NCI-H2196 treated with DMSO at 0.1 percent for 48 hours (cell line): ENCODE measurements around the gene TMEM59.
"Not testable (repeated sequence)": the region's sequence is repeated elsewhere in the genome, so short reads cannot be mapped to it uniquely, and the experiment has no call there.

ENCODE experiments used
- DNase-seq: peaks from one replicate; lab custom pipeline; 2025; ENCODE audit not compliant: unreplicated experiment; lab: John Stamatoyannopoulos, UW

Gene TMEM59, protein sequence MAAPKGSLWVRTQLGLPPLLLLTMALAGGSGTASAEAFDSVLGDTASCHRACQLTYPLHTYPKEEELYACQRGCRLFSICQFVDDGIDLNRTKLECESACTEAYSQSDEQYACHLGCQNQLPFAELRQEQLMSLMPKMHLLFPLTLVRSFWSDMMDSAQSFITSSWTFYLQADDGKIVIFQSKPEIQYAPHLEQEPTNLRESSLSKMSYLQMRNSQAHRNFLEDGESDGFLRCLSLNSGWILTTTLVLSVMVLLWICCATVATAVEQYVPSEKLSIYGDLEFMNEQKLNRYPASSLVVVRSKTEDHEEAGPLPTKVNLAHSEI

DNA sequence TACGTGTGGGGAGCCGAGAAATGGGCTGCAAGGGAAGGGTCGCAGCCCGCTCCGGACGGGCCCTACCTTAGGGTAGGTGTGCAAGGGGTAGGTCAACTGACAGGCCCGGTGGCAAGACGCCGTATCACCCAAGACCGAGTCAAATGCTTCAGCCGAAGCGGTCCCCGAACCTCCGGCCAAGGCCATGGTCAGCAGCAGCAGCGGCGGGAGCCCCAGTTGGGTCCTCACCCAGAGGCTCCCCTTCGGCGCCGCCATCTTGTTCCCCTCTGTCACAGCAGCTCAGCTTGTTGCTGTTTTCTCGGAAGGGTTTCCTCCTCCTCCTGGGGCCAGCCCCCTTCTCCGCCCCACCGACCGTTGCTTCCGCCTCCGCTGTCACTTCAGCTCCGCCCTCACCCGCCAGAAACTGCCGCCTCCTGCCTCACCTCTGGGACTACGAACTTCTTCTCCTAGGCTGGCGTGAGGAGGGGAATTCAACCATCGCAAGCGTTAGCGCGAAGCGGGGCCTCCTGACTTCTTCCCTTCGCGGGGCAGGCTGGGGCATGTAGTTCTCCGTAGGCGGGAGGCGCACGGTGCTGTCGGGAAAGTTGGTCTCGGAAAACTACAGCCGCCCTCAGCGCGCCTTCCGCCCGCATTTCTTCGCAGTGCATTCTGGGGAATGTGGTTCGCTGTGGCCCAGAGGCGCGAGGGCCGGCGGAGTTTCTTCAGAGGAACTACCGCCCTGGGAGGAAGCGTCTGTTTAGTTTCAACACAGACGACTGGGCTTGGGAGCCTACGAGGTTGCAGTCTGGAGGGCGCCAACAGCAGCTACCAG, at the start of gene TMEM59, which contains the start of gene TCEANC2:
Gene TMEM59, minus strand, starts transcription at position 271 of the 811 bp plus-strand sequence. Its CDS starts 16 bp downstream, at position 255.
Gene TCEANC2, plus strand, starts transcription at position 675 of the 811 bp plus-strand sequence. CDS start 815 bp downstream, outside the sequence.
- DNase-seq, result peak; percentile 98

DNA sequence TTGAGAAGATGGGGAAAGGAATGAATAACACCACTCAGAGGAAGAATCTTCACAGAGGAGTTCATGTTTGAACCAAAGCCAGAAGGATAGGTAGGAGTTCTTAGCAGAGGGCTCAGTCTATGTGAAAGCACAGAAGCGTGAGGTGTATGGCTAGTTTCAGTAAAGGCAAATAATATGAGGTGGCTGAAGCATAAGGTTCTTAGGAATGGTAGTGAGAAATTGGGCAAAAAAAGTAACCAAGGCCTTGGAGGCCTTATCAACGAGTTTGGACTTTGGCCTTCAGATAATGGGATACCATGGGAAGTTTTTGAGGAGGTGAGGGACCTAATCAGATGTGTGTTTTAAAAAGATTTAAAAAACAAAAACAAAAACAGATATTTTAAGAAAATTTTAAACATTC, 47.5 kb upstream of the TMEM59 start:
- DNase-seq, result no peak

DNA sequence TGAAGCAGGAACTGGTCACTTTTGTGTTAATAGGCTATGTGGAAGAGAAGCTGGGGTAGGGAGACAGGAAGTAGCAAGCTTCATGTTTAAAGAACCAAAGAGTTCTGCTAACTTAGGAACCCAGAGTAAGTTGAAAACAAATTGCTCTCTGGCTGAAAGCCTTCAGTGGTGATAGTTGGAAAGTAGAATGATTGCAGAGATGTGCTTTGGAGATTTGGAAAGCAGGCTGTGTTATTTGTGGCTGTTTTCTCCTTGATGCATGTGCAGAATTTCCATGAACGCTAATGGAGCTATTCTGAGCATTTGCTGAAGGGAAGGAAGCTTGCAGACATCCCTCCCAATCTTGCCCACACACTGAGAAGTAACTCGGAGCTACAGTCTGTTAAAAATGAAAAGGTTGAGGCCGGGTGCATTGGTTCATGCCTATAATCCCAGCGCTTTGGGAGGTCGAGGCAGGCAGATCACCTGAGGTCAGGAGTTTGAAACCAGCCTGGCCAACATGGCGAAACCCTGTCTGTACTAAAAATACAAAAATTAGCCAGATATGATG, 46.1 kb upstream of the TMEM59 start:
- DNase-seq, result no peak

DNA sequence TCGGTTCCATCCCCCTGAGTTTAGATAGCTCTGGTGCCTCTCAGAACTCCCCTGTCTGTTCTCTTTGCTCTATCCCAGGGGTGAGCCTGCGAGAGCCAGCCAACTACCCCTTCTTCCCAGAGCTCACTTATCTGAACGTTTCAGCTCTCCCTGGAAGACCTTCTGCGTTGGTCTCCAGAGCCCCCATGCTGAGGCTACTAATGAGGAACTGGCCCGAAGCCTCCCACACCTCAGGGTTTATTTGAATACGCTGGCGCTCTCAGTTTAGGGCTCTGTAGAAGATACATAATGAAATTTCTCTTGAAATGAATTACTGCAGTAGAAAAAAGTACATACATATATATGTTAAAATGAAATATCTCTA, 43.9 kb upstream of the TMEM59 start:
- no peak for DNase-seq

DNA sequence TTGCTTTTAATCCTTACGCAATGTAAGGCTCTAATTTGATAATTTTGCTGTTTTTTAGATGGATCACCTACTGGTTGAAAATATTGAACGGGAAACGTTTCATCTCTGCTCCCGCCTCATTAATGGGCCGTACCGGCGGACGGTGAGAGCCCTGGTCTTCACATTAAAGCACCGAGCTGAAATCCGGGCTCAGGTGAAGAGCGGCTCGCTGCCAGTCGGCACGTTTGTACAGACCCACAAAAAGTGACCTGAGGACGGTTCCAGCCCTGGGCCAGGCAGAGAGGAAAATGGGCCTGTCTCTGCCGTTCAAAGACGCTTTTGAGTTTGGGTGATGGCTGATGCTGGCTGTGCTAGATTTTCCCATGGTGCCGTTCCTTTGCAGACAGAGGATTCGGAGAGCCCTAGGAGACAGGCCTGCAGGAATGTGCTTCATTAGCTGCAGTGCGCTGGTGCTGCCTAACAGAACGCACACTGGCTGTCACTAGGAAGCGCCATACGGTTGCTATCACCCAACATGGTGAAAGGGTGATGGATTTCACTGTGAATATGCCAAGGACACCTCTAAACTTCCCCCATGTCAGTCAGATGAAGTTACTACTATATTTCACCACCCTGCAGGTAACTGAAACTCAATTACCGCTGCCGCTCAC, 43.3 kb upstream of the TMEM59 start:
- no peak for DNase-seq

DNA sequence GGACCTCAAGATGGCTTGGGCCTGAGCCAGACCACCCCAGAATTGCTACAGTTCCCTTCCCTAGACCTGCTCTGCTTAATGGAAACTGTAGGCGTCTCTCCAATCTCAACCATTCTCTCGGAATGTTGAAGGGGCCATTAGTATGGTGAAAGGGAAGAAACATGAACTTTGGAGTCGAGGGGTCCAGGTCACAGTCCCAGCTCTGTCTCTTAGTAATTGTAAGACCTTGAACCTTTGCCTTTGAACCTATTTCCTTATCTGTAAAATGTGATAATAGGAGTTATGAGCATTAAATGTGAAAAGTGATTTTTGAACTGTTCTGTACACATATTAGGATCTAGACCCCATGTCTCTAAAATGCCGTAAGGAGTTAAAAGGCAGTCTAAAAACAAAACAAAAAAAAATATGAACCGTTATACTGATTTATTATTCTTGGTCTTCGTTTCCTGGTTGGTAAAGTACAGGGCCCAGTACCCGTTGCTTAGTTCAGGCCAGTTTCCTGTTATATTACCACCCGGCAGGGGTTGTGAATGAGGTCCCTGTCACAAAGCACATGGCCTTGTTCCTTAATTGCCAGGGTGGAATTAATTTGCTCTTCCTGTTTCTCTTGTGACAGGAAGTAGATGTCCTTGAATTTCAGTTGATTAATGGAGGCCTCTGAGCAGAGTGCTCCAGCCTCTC, 42.7 kb upstream of the TMEM59 start:
- no peak for DNase-seq

DNA sequence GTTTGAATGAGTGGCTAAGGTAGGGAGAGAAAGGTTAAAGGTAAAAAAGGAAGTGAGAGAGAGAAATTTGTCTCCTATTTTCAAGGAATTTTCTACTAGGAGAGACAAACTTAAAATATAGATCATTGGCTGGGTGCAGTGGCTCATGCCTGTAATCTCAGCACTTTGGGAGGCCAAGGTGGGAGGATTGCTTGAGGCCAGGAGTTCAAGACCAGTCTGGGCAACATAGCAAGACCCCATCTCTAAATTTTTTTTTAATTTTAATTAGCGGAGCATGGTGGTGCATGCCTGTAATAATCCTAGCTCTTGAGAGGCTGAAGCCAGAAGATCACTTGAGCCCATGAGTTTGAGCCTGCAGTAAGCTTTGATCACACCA, 41.7 kb upstream of the TMEM59 start:
- DNase-seq, result not testable (repeated sequence)

DNA sequence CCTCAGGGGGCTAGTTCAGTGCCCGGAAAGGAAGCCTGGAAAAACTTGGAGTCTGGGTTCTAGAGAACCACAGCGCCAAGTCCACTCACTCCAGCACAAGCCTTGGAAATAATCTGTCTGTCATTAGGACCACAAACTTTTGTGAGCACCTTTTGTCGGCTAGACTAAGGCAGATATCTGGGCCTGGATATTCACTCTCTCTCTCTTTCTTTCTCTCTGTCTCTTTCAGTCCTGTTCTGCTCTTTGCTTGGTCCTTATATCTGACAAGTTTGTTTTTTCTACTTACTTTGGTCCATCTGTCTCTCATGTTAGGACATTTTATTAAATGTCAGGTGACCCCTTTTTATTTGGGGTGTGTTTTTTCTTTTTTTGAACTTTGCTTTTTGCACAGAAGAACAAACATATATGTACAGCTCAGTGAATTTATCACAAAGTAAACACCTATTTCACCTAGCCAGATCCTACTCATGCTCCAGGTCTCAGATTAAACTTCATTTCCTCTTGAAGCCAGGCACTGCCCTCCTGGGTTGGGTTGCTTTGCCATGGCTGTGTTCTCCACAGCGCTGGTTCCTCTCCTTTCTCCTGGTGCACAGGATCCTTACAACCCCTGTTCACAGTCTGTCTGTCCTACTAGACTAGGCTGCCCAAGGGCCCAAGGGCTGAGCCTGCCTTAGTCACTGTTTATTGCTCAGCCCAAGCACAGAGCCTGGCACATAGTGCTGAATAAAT, 41.2 kb upstream of the TMEM59 start:
- no peak for DNase-seq

DNA sequence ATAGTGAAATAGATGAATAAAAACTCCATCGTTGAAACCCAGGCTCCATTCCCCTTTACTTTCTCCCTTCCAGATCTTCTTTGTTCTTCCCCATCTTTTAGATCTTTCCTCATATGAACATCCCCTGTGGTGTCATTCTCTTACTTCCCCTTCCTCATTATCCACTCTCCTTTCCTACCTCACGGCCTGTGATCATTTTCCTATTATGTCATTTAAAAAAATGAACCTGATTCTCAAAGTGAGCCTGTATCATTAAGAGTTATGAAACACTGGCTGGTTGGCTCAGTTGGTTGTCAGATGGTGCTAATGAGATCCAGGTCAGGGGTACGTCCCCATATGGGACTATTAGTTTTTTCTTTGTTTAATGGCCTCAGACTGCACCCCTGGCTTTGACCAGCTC, 38.7 kb upstream of the TMEM59 start:
- DNase-seq, result no peak

DNA sequence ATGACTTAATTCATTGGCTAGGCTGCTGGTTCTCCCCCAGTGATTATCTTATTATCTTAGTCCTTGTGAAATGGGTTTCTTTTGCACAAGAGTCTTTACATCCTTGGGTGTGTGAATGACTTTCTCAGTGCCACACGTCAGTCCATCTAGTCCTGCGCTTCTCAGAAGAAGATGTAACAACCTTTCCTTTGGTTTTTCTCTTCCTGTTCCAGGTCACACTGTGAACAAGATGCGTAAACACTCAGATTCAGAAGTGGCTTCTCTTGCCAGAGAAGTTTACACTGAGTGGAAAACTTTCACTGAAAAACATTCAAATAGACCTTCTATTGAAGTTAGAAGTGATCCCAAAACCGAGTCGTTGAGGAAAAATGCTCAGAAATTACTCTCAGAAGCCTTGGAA, 35.4 kb upstream of the TMEM59 start:
- no peak for DNase-seq

DNA sequence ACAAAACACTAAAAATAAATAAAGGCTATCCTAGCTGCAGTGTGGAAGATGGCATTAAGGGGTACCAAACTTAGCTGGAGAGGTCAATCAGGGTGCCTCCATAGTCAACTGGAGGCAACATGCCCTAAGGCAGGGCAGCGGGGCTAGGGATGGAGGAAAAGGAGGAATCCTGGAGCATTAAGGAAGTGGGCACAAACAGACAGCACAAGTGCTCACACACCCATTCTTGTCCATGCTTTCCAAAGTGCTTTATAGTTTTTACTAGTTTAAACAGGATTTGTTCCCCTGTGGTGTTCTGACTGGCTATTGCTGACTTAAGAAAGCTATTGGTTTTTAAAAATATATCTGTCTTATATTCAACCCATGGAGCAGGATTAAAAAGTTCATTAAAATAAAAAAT, 33.8 kb upstream of the TMEM59 start:
- DNase-seq, result no peak

DNA sequence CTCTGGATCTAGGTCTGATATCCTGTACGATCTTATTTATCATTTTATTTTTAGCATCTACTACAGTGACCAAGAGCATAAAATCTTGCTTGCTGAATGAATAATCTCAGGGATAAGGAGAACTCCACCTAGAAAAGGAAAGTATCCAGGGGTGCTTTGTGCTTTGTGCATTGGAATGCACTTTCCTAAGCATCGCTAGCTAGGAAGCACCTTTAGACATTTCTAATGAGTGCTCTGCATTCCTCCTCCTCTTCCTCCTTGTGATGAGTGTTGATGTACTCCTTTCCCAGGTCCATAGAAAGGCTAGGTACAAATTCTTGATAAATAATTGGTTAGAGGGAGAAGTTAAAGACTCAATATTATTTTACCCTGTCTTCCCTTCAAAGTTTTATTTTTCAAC, 31.8 kb upstream of the TMEM59 start:
- DNase-seq, result no peak

DNA sequence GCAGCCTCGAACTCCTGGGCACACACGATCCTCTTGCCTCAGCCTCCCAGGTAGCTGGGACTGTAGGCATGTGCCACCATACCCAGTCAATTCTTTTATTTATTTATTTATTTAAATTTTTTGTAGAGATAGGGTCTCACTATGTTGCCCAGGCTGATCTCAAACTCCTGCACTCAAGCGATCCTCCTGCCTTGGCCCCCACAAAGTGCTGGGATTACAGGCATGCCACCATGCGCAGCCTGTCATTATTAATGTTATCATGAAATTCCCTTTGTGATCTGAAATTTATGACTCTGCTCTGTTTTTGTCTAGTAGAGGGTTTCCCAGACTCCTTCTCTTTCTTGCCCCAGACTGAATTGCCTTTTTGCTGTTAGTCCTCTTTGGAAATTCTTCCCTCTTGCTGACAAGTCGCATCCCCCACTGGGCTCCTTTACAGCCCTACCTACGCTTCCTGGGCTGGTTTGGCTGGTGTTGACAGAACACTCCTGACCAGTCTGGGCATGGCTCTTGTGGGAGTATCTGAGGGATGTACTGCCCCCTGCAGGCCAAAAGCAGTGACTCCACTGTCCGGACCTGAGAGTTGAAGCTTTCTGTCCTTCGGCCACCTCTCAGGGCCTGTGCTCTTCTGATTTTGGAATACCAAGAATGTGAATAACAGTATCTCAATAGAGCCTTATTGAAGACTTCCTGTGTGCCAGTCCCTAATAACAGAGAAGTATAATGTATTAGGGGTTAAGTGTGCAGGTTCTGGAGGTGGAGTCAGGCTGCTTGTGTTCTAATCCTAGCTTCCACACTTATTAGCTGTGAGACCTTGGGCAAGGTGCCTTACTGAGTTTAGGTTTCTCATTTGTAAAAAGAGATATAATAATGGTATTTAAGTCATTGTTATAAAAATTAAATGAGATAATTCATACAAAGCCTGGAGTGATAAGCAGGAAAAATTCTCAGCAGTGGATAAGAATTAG, 28.6 kb upstream of the TMEM59 start:
- peak; percentile 23 for DNase-seq

DNA sequence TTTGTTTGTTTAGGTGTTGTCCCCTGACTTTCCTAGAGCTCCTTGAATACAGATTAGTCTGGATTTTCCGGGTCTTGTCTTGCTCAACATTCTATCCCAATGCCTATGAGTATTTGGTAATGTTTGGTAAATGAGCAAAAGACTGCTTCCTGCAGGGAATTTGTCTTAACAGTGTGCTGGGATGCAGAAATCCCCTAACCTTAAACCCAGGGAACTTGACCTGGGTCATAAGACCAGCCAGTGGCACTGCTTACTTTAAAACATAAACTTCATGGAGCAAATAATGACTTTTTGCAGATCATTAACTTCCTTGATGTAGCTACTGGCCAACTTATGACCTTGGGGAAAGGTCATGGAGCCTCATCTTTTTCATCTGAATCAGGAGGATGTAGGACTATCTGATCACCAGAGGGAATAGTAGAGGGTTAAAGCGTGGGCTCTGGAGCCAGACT, 27.6 kb upstream of the TMEM59 start:
- no peak for DNase-seq

DNA sequence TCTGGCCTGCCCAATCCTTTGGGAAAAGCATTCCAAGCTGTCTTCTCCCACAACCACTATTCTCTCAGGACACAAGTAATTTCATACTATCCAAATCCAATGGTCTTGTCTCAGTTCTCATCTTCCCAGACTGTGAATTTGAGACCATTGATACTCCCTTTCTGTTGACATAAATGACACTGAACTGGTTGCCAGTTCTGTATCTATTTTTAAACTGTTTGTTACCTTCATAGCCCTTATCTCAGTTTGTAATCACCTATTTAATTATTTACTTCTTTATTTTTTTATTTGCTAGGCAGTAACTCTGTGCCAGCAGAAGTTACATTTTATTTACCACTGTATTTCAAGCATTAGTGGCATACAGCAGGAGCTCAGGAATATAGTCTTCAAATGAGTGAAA, 24.4 kb upstream of the TMEM59 start:
- DNase-seq, result no peak

DNA sequence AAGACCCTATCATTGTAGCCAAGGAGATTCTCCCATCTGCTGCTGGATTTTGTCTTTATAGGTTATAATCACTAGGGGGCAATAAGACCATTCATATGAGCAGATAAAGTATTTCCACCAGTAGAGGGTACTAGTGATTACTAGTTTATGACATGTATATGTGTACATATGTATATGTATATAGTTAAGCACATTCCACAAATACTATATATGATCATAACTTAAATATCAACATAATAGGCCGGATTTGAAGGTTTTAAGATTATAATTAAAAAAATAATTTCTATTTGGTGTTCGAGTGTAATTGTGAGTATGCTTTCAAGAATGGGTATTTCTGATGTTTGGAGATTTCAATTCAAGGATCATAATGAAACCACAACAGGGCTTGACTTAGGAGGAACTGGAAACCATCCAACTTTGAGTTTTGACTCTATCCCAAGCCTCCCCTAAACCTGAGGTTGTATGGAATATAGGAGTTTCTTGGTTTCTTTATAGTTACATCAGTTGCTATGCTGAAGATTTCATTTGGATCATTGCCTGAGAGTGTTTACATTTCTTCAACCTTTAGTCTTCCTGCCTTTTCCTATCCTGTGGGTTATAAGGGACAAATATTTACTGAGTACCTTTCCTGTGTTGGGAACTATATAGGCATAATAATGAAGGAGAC, 17.3 kb upstream of the TMEM59 start:
- DNase-seq, result peak; percentile 18

DNA sequence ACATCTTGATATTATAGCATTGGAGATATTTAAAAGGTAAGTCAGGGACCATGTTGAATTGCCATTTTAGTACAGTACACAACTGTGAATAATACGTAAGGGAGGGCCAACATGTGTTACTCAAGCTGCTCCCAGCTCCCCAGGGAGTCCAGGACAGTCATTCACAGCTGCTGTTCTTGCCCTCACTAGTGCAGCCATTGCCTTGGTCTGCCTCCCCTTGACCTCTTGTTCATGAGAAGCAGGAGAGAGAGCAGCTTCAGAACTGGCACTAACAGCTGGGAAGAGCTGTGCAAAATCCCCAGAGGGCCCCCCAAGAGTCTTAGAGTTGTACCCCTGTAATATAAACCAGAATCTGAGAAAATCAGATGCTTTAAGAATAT, 16.8 kb upstream of the TMEM59 start:
- no peak for DNase-seq

DNA sequence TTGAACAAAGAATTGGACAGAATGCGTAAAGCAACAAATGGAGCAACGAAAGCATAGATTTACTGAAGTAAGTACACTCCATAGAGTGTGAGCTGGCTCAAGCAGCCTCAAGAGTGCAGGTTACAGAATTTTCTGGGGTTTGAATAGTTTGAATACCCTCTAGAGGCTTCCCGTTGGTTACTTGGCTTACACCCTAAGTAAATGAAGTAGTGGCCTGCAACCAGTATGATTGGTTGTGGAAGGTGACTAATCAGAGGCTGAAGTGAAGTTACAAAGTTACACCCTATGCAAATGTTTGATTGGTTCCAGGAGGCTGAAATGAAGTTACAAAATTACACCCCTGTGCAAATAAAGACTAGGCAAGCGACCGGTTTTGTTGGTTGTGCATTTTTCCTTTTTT, 11.3 kb upstream of the TMEM59 start:
- DNase-seq, result no peak

DNA sequence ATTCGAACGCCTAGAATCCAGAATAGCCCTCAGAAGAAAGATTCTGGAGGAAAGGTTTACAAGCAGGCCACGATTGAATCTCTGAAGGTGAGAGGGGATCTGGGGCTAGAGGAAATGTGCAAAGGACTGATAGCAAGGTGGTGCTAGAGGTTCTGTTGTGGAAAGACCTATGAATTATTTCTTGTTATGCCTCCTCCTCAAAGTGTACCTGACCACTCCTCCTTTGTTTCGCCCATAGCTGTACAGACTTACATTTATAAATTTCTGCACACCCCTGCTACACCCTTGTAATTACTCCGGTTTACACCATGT, 1.4 kb upstream of the TMEM59 start:
- DNase-seq, result no peak
